Uterus (tissue), 4 donors: Measurements from ENCODE around the gene FAM168B. TPM values are rescaled to one million over a fixed set of nuclear protein-coding genes. Genes with fewer than 3 reads are reported as not detected.

Source experiments
- DNase-seq, 2 donors: peaks; one replicate each; pipeline ENCODE4 v3.0.0-alpha.2; 2019 to 2020
- H3K27ac ChIP-seq, 2 donors: fragments of 200-600 bp; sonication (generic); 1 replicate in 1 of 2; 2 replicates in 1 of 2; pipeline ENCODE4 v1.5.1; 2016 to 2018
- H3K27me3 ChIP-seq, 2 donors: fragments of 200-600 bp; sonication (generic); one replicate each; pipeline ENCODE4 v1.5.1; 2018 to 2019; ENCODE audit warnings: control low read depth in 1 of 2
- H3K36me3 ChIP-seq, 2 donors: fragments of 200-600 bp; sonication (generic); one replicate each; pipeline ENCODE4 v1.5.1; 2019; ENCODE audit warnings: control low read depth in 1 of 2
- H3K4me1 ChIP-seq, 2 donors: fragments of 200-600 bp; sonication (generic); one replicate each; pipeline ENCODE4 v1.5.1; 2018 to 2019; ENCODE audit warnings: control low read depth in 1 of 2
- H3K4me3 ChIP-seq, 2 donors: fragments of 200-600 bp; sonication (generic); 1 replicate in 1 of 2; 2 replicates in 1 of 2; pipeline ENCODE4 v1.5.1; 2018 to 2019; ENCODE audit warnings: mild to moderate bottlenecking in 1 of 2
- H3K9me3 ChIP-seq, 2 donors: fragments of 200-600 bp; sonication (generic); one replicate each; pipeline ENCODE4 v1.5.1; 2019; ENCODE audit warnings: control low read depth in 1 of 2
- CTCF ChIP-seq, 4 experiments: fragments of 200-600 bp in 2 of 4; fragments of 450-650 bp in 2 of 4; sonication (generic) in 2 of 4; IDR thresholded peaks; one replicate each; pipeline ENCODE4 v1.5.1; 2016 to 2019; ENCODE audit warnings: antibody characterized with exemption in 4 of 4, mild to moderate bottlenecking in 2 of 4, moderate library complexity in 1 of 4
- POLR2A ChIP-seq, 2 donors: fragments of 450-650 bp; IDR thresholded peaks; one replicate each; pipeline ENCODE4 v1.6.1; 2016; ENCODE audit warnings: antibody characterized with exemption in 2 of 2, mild to moderate bottlenecking in 1 of 2, moderate library complexity in 1 of 2
- intact Hi-C: fragments of 100-400 bp; cut with DNase I; formaldehyde crosslinking; loops from one replicate; pipeline ENCODE4 v1.15.1; 2023; ENCODE audit warnings: low total_unique reads
- total RNA-seq, 4 donors: library from RNA; depleted of rRNA in 3 of 4; stranded (reverse); fragments of >200 nt in 3 of 4; gene quantifications; one replicate each; pipeline versions ENCODE4 v1.1.0 to v1.2.4, GENCODE V29; 2014 to 2023
- donor health status: DM: yes; HTN: yes; CAD: no.

FAM168B gene
- total RNA-seq, 4 donors from 2014 or later: 50.0 to 194 (median 104) TPM

GRCh38 chr2:131014141-131014540, 79.1 kb downstream of the FAM168B start:
- intact Hi-C loops: no loop called here
- H3K36me3 ChIP-seq: no peaks in the 10 kb centered on the region

GRCh38 chr2:131011486-131011885, 81.8 kb downstream of the FAM168B start:
- Histone ChIP-seq H3K9me3 (no peaks in the 10 kb centered on the region), H3K4me3 (no peak overlapping the region), H3K27ac (no peak overlapping the region), H3K36me3 (no peaks in the 10 kb centered on the region), H3K4me1 (no peaks in the 10 kb centered on the region), H3K27me3 (no peaks in the 10 kb centered on the region)
- no peak for DNase-seq
- no peak for TF ChIP-seq POLR2A (IDR thresholded peaks at IDR 0.05)
- TF ChIP-seq CTCF (IDR thresholded peaks at IDR 0.05): no peak
- intact Hi-C loops: no loop called here

More at GRCh38 chr2:131014141-131014540, 79.1 kb downstream of the FAM168B start:
- Histone ChIP-seq H3K4me3 (no peak overlapping the region), H3K4me1 (no peaks in the 10 kb centered on the region), H3K27ac (no peak overlapping the region), H3K27me3 (no peaks in the 10 kb centered on the region), H3K9me3 (no peaks in the 10 kb centered on the region)
- TF ChIP-seq CTCF (IDR thresholded peaks at IDR 0.05): no peak
- TF ChIP-seq POLR2A (IDR thresholded peaks at IDR 0.05): no peak
- no peak for DNase-seq

GRCh38 chr2:131010566-131010965, 82.7 kb downstream of the FAM168B start:
- TF ChIP-seq CTCF (IDR thresholded peaks at IDR 0.05): no peak
- no peak for TF ChIP-seq POLR2A (IDR thresholded peaks at IDR 0.05)
- Histone ChIP-seq H3K27me3 (no peaks in the 10 kb centered on the region), H3K36me3 (no peaks in the 10 kb centered on the region), H3K4me1 (no peaks in the 10 kb centered on the region), H3K27ac (no peak overlapping the region), H3K9me3 (no peaks in the 10 kb centered on the region), H3K4me3 (no peak overlapping the region)
- no peak for DNase-seq
- intact Hi-C loops: no loop called here

- intact Hi-C loops: no loop called here
- no peaks in the 10 kb centered on the region for H3K4me1 ChIP-seq
- no peaks in the 10 kb centered on the region for H3K9me3 ChIP-seq
- H3K27ac ChIP-seq: no peak overlapping the region
- no peaks in the 10 kb centered on the region for H3K36me3 ChIP-seq
- no peak for TF ChIP-seq CTCF (IDR thresholded peaks at IDR 0.05)
- TF ChIP-seq POLR2A (IDR thresholded peaks at IDR 0.05): no peak
- no peak overlapping the region for H3K4me3 ChIP-seq
- no peak for DNase-seq
- H3K27me3 ChIP-seq: no peaks in the 10 kb centered on the region
These were observed 83.4 kb downstream of the FAM168B start for GRCh38 chr2:131009713-131010475.

GRCh38 chr2:131008967-131009366, 84.3 kb downstream of the FAM168B start:
- no peaks in the 10 kb centered on the region for H3K36me3 ChIP-seq
- no peaks in the 10 kb centered on the region for H3K27me3 ChIP-seq
- intact Hi-C loops: no loop called here
- no peak overlapping the region for H3K27ac ChIP-seq
- no peak for DNase-seq
- H3K4me3 ChIP-seq: no peak overlapping the region
- TF ChIP-seq CTCF (IDR thresholded peaks at IDR 0.05) (no peak), POLR2A (IDR thresholded peaks at IDR 0.05) (no peak)
- H3K4me1 ChIP-seq: no peaks in the 10 kb centered on the region
- no peaks in the 10 kb centered on the region for H3K9me3 ChIP-seq
